ENCODE data around the gene CLDN18.

GRCh38 chr3:137990427-137990826, 19.5 kb upstream of the CLDN18 start:
- no peak for TF ChIP-seq CTCF (conservative IDR thresholded peaks at IDR 0.05)
- no peak for TF ChIP-seq EZH2 (IDR thresholded peaks at IDR 0.05; ENCODE audit: low read depth)
